ENCODE measurements around the gene SLC25A39. TPM values are rescaled to one million over a fixed set of nuclear protein-coding genes. Genes with fewer than 3 reads are reported as not detected.
"Not testable (repeated sequence)": the region's sequence is repeated elsewhere in the genome, so short reads cannot be mapped to it uniquely, and the experiment has no call there.

Gene SLC25A39
- total RNA-seq, 1 donor from 2014 or later, result 60.0 TPM

DNA sequence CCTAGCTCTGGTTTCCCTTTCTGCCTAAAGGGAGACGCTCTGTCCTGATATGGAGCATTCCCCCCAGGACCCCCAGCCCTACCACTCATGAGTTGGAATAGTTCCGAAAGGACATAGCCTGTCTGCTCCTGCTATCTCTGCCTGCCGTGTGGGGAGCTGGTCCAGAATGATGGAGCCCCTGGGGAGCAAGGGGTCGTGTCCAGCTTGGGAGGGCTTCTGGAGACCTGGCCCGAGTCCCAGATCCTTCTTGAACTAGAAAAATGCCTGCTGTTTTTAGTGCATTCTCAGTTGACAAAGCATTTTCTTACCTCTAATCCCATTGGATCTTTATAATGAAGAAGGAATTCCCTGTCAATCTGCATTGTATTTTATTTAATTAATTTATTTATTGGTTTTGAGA, 11.3 kb upstream of the SLC25A39 start:
- no peak for DNase-seq (ENCODE audit: low spot score)

- DNase-seq (ENCODE audit: low spot score), result no peak
Measured at GRCh38 chr17:44335564-44335963, 10.9 kb upstream of the SLC25A39 start.

GRCh38 chr17:44334727-44335126, 10.1 kb upstream of the SLC25A39 start:
- DNase-seq (ENCODE audit: low spot score), result no peak

DNA sequence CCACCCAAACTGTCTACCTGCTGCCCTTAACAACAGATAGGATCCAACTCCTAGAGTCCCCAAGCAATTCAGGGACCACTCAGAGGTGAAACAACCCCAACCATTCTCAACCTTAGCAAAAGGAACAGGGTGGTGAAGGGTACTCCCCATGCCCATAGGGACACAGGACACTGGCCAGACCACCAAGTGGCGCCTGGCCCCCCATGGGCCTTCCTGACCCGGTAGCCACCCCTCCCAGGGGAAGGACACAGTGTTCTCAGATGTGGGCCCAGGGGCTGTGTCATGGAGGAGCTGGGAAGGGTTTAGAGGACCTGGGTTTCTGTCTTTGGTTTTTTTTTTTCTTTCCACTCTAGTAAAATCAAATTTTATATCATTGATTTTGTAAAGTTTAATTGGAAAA, 9.7 kb upstream of the SLC25A39 start:
- no peak for DNase-seq (ENCODE audit: low spot score)

DNA sequence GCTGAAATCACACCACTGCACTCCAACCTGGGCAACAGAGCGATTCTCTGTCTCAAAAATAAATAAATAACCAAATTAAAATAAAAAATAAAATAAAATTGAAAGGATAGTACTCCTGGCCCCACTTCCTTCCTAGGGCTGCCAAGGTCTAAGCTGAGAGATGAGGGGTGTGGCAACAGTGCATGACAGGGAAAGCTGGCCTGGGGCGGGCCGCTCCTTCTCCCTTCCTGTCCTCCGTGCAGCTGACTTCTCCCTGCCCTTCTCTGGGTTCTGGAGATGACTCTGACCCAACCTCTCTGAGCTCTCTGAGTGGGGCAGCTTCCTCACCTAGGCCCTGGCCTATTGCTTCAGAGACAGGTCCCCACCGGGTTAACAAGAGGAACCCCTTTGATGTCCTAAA, 8.7 kb upstream of the SLC25A39 start:
- DNase-seq (ENCODE audit: low spot score), result no peak

DNA sequence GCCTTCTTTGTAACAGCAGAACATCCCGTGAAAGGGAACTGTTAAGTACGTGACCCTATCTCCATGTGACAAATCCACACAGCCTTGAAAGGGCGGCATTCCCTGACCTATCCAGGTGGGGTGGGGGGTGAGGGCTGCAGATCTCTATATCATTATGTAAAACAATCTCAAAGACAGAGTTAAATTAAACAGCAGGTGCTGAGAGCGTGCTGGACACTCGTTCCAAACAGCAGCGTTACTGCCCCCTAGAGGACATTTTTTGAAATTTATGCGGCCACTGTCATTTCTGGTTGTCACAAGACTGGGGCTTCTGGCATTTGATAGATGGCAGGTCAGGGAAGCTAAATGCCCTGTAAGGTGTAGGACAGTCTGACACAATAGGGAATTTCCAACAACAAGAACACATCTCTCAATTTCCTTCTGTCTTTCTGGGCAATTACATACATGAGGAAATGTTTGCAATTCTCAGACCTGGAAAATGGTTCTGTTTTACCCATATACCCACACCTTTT, 6.7 kb upstream of the SLC25A39 start:
- DNase-seq (ENCODE audit: low spot score), result no peak

DNA sequence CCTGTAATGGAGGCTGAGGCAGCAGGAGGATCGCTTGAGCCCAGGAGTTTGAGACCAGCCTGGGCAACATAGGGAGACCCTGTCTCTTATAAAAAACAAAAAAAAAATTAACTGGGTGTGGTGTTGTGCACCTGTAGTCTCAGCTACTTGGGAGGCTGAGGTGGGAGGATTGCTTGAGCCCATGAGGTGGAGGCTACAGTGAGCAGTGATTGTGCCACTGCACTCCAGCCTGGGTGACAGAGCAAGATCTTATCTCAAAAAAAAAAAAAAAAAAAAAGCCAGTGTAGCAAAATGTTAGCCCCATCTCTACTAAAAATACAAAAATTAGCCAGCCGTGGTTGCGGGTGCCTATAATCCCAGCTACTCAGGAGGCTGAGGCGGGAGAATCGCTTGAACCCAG, 5.6 kb upstream of the SLC25A39 start:
- not testable (repeated sequence) for DNase-seq (ENCODE audit: low spot score)

DNA sequence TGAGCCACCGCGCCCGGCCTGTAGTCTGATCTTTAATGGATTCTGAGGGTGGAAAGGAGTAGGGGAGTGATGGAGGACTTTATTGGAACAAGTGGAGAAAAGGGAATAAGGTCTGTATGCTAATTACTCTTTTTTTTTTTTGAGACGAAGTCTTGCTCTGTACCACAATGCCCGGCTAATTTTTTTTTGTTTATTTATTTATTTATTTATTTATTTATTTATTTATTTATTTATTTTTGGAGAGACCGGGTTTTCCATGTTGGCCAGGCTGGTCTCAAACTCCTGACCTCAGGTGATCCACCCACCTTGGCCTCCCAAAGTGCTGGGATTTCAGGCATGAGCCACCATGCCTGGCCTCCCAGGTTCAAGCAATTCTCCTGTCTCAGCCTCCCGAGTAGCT, 4.9 kb upstream of the SLC25A39 start:
- DNase-seq (ENCODE audit: low spot score), result not testable (repeated sequence)

DNA sequence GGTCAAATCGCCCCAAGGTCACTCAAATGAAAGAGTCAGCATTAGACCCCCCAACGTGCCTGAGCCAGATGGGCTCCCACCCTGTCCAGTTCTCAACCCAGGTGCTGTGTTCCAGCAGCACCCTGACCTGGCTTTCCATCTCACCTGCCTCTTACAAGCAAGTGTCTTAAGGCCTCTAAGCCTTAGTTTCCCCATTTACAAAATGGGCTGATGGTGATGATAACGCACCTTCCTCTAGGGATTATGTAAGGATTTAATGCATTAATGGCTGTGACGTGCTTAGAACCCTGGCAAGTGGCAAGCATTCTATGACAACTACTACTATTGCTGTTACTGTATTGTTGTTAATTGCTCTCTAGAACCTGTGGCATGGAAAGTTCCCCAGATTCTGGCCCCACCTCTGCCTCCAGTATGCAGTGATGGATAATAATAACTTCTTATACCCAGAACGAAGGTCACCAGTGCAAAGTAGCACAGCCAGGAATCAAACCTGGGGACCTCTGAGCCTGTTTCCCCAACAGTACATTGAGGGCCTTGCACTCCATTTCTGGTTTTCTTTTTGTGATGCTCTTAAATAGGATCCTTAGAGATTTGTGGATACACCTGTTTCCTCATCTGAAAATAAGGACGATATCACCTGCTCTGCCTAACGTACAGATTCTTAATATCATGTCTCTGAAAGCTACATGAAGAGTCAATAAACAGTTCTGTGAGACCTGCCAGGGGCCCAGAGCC, 3.3 kb upstream of the SLC25A39 start:
- DNase-seq (ENCODE audit: low spot score), result no peak

GRCh38 chr17:44326861-44327444, 2.3 kb upstream of the SLC25A39 start:
- DNase-seq (ENCODE audit: low spot score), result peak; percentile 97

DNA sequence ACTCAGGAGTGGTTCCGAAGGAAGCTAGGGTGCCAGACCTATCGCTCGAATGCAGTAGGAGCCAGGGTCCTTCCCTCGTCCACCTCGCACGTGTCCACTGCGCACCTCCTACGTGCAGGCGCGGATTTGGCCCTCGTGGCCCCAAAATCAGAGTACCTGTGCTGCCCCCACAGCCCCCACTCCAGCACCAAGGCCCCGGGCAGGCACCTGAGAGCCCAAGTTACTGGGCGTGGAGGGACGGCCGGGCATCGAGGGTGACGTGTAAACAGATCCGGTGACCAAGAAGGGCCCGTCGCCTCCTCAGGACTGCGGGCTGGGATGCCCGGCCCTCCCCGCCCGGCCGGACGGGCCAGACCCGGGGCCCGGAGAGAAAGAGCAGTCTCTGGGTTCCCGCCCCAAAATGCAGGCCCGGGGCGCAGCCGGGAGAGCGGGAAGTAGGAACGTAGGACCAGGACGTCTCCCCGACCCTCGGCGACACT, 492 bp downstream of the SLC25A39 start:
- DNase-seq (ENCODE audit: low spot score), result no peak

DNA sequence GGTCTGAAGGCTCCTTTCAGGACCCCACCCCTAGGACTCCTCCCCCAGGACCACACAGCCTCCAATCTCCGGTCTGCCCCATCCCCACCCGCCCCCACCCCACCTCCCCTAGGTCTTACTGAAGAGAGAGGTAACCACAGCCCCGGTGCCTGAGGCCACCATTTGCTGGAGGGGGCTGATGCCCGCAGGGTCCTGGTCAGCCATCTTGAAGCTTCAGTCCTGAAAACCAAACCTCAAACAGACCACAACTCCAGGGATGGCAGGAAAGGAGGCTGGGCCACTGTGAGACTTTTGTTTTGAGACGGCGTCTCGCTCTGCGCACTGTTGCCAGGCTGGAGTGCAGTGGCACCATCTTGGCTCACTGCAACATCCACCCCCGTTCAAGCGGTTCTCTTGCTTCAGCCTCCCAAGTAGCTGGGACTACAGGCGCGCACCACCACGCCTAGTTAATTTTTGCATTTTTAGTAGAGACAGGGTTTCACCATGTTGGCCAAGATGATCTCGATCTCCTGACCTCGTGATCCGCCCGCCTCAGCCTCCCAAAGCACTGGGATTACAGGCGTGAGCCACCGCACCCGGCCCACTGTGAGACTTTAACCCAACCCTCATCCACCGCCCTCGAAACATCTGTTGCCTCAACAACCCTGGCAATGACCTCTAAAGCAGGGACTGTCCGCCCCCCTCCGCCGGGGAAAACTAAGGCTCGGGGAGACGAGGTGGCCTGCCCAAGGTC, 1.1 kb downstream of the SLC25A39 start:
- DNase-seq (ENCODE audit: low spot score), result no peak

DNA sequence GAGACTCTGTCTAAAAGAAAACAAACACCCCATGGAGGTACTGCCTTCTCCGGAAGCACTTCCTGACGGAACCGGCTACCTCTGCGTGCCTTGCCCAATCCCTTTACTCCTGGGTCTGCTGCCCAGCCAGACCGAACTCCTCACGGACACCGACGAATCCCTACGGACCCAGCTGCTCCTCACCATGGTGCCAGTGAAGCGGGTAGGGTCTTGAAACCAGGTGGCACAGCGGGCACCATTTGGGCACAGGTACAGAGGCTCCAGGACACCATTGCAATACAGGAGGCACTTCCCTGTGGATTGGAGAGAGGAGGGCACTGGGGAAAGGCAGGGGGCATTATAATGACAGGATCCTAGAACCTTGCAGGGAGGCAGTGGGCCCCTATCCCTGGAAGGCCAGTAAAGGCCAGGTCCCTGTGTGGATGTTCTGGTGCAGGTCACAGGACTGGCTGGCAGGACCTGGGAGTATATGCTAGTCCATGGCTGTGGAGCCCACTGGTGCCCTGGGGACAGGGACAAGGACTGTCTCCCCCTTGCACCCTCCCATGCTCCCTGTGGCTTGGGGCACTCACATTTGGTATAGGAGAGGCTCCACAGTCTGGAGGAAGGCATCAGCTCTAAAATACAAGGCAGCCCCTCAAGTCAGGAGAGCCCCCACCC, 2.3 kb downstream of the SLC25A39 start:
- DNase-seq (ENCODE audit: low spot score), result no peak

- DNase-seq (ENCODE audit: low spot score), result no peak
Measured at GRCh38 chr17:44321246-44322120, 3.1 kb downstream of the SLC25A39 start.

DNA sequence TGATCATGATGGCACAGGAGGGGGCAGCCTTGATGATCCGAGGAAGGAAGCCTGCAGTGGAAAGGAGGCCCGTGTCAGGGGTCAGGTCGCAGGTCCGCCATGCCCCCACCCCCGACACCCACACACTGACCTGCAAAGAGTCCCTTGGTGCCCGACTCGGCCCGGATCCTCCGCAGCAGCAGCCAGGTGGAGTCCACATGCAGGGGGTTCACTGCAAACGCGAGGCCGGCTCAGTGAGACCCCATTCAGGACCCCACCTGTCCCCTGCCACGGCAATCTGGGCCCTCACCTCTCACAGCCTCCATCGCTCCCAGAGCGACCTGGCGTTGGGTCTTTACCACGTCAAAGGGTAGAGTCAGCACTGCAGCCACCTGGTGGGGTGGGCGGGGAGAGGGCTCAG, 4.6 kb downstream of the SLC25A39 start:
- no peak for DNase-seq (ENCODE audit: low spot score)

- no peak for DNase-seq (ENCODE audit: low spot score)
Measured at GRCh38 chr17:44318077-44318892, 6.3 kb downstream of the SLC25A39 start.

- no peak for DNase-seq (ENCODE audit: low spot score)
Measured at GRCh38 chr17:44317545-44317944, 7.1 kb downstream of the SLC25A39 start.

GRCh38 chr17:44315760-44316731, 8.6 kb downstream of the SLC25A39 start:
- DNase-seq (ENCODE audit: low spot score), result no peak
